Measurements from ENCODE around the gene CTIF. TPM values are rescaled to one million over a fixed set of nuclear protein-coding genes. Genes with fewer than 3 reads are reported as not detected.

The CTIF gene
- total RNA-seq, 1 donor from 2014 or later, result 15.0 TPM

DNA sequence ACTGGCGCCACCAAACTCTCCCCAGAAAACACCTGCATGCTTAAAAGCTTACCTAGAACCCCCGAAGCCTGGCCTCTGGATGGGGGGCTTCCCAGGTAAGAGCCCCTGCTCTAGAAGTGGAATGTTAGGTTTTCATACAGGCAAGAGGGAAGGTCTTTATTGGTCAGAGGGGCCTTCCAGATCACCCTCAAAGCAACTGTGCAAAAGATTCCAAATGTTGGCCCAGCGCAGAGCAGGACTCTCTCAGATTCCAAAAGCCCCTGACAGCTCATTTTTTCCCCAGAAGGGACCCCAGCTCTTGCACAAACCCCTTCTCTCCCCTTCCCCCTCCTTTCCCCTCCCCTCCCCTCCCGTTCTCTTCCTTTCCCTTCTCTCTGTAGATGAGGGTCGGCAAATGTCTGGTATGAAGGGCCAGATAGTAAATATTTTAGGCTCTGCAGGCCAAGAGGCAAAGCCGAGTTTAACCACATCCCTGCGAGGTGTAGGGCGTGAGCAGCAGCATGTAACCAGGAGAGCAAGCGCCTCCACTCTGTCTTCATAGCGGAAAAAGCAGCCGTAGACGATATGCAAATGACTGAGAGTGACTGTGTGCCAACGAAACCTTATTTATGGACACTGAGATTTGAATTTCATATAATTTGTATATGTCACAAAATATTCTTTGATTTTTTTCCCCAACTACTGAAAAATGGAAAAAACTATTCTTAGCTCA is 295.0 kb downstream of the CTIF start:
- FAIRE-seq (no peak), DNase-seq (ENCODE audit: low read depth) (no peak)
- H3K36me3 ChIP-seq (ENCODE audit: control insufficient read depth, insufficient read depth, low read length), result peaks cover 5% of the 10 kb centered on the region
- H3K27me3 ChIP-seq (ENCODE audit: control insufficient read depth, insufficient read depth, low read length), result no peaks in the 10 kb centered on the region
- H3K4me3 ChIP-seq (ENCODE audit: low read depth, low read length), result no peak overlapping the region
- TF ChIP-seq, protein P1, sequence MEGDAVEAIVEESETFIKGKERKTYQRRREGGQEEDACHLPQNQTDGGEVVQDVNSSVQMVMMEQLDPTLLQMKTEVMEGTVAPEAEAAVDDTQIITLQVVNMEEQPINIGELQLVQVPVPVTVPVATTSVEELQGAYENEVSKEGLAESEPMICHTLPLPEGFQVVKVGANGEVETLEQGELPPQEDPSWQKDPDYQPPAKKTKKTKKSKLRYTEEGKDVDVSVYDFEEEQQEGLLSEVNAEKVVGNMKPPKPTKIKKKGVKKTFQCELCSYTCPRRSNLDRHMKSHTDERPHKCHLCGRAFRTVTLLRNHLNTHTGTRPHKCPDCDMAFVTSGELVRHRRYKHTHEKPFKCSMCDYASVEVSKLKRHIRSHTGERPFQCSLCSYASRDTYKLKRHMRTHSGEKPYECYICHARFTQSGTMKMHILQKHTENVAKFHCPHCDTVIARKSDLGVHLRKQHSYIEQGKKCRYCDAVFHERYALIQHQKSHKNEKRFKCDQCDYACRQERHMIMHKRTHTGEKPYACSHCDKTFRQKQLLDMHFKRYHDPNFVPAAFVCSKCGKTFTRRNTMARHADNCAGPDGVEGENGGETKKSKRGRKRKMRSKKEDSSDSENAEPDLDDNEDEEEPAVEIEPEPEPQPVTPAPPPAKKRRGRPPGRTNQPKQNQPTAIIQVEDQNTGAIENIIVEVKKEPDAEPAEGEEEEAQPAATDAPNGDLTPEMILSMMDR (IDR thresholded peaks at IDR 0.05; ENCODE audit: insufficient read depth, low read length, severe bottlenecking), result no peak

DNA sequence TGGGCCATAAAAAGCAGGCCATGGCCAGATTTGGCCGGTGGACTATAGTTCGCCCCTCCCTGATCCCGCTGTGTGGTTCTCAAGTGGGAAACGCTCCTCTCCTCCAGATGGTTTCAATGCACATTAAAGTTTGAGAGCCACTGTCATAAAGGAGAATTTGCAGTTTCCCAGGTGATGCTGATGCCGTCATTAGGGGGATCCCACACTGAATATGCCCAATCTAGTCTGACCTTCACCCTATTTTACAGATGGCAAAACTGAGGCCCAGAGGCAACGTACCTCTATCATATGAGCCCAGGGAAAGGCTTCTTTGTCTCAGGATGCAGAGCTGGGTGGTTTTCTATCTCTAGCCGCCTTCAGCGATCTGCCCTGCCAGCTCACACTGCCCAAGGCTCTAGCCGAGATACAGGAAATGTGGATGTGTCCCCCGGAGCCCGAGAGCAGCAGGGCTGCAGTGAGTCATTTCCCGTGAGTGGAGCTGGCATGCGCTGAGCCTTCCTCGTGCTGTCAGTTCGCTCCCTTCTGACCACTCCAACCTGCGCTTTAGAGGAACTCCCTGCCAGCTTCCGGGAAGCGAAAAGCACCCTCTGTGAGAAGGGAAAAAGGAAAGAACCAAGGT is 295.7 kb downstream of the CTIF start:
- TF ChIP-seq, protein P1 (IDR thresholded peaks at IDR 0.05; ENCODE audit: insufficient read depth, low read length, severe bottlenecking), result no peak
- peaks cover 5% of the 10 kb centered on the region for H3K36me3 ChIP-seq (ENCODE audit: control insufficient read depth, insufficient read depth, low read length)
- peak; percentile 94 for FAIRE-seq
- H3K4me3 ChIP-seq (ENCODE audit: low read depth, low read length), result no peak overlapping the region
- peak; percentile 92 for DNase-seq (ENCODE audit: low read depth)
- no peaks in the 10 kb centered on the region for H3K27me3 ChIP-seq (ENCODE audit: control insufficient read depth, insufficient read depth, low read length)

DNA sequence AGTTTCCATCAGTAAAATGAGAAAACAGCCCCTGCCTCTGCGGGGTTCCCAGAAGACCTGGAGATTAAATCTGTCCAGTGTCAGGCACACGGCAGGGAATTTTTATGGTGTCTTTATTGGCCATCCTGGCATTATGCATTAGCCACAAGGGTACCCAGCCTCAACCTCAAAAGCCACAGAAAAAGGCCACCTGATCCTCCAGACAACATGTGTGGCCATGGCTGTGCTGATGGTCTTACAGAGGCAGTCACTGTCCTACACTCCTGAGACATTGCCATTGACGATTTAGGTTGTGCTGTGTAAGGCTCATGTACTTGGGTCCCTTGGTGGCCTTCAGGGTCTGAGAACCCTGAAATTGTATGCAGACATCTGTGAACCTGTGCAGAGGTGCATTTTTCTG is 296.3 kb downstream of the CTIF start:
- H3K4me3 ChIP-seq (ENCODE audit: low read depth, low read length), result no peak overlapping the region
- no peaks in the 10 kb centered on the region for H3K27me3 ChIP-seq (ENCODE audit: control insufficient read depth, insufficient read depth, low read length)
- H3K36me3 ChIP-seq (ENCODE audit: control insufficient read depth, insufficient read depth, low read length), result peaks cover 3% of the 10 kb centered on the region
- FAIRE-seq (no peak), DNase-seq (ENCODE audit: low read depth) (no peak)
- TF ChIP-seq, protein P1 (IDR thresholded peaks at IDR 0.05; ENCODE audit: insufficient read depth, low read length, severe bottlenecking), result no peak

DNA sequence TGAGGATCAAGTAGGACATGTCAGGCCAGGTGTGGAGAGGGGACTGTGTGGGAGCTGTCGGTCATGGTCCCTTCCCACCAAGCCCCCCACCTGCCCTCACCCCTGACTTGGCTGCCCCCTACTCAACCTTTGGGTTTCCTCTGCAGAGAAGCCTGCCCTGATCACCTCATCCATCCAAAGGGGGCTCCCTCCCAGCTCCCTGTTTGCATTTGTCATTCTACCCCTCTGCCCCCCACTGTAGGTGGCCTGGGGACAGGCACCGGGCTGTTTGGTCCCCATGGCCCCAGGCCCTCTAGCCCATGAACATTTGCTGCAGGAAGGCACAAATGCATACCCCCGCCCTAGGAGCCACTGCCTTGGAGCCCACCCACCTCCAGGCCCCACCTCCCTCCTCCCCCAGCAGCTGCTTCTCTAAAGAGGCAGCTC is 296.9 kb downstream of the CTIF start:
- Histone ChIP-seq H3K36me3 (ENCODE audit: control insufficient read depth, insufficient read depth, low read length) (peaks cover 3% of the 10 kb centered on the region), H3K27me3 (ENCODE audit: control insufficient read depth, insufficient read depth, low read length) (no peaks in the 10 kb centered on the region), H3K4me3 (ENCODE audit: low read depth, low read length) (no peak overlapping the region)
- TF ChIP-seq, protein P1 (IDR thresholded peaks at IDR 0.05; ENCODE audit: insufficient read depth, low read length, severe bottlenecking), result no peak
- no peak for FAIRE-seq
- no peak for DNase-seq (ENCODE audit: low read depth)

DNA sequence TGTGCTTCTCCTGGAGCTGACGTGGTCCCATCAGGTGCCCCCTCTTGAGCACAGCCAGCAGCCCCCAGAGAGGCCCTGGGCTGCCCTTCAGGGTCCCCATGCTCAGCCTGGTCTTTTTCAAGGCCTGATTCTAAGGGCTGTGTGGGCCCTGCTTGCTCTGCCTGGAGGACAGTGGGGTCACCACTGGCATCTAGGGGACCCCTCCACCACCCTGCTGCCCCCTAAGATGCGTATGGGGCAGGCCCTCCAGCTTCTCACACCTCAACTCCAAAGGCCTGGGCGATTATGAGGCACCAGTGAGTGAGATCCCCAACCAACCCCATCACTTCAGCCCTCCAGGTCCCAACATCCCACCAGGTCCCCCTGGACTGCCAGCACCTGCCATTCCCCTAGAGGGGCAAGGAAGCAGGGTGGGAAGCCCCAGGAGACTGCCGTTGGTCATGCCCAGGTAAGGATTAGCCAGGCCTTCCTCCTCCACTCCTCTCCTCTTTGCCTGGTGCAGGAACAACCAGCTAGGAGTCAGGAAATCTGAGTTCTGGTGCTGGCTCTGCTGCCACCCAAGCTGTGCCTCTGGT is 297.5 kb downstream of the CTIF start:
- Histone ChIP-seq H3K36me3 (ENCODE audit: control insufficient read depth, insufficient read depth, low read length) (peaks cover 2% of the 10 kb centered on the region), H3K4me3 (ENCODE audit: low read depth, low read length) (no peak overlapping the region), H3K27me3 (ENCODE audit: control insufficient read depth, insufficient read depth, low read length) (no peaks in the 10 kb centered on the region)
- DNase-seq (ENCODE audit: low read depth), result no peak
- TF ChIP-seq, protein P1 (IDR thresholded peaks at IDR 0.05; ENCODE audit: insufficient read depth, low read length, severe bottlenecking), result no peak
- no peak for FAIRE-seq
